Measurements from ENCODE around the gene SLC25A21. TPM values are rescaled to one million over a fixed set of nuclear protein-coding genes. Genes with fewer than 3 reads are reported as not detected.
A peak's percentile ranks its signal among the peaks of the same experiment; 100 is the strongest.

The SLC25A21 gene
- total RNA-seq, 1 donor from 2014 or later, result 0.78 TPM

- ATAC-seq (ENCODE audit: poor library complexity), result peak; percentile 20
- intact Hi-C loops (cut with DNase I), result loop anchor here (5.0 kb wide), 1 partner anchor 295 kb away; no protein-coding TSS in a partner anchor
- no peak for DNase-seq
Measured at GRCh38 chr14:36646664-36647416, 525.6 kb downstream of the SLC25A21 start.

- intact Hi-C loops (cut with DNase I), result no loop called here
- ATAC-seq (ENCODE audit: poor library complexity) (no peak), DNase-seq (no peak)
Measured at GRCh38 chr14:36633580-36633979, 538.8 kb downstream of the SLC25A21 start.

Small RNA genes within 50 kb of the gene (microRNA-seq; reads per million reads assigned to microRNA genes)
- not detected for gene MIR4503

Other genes with a start within 250 kb of the SLC25A21 start
- 8.4 TPM for gene MIPOL1, start 25.3 kb upstream of the SLC25A21 start, total RNA-seq